NCI-H1694 treated with DMSO at 0.1 percent for 48 hours (cell line): ENCODE measurements around the gene HDAC7.

Experiments used
- DNase-seq: peaks from one replicate; lab custom pipeline; 2025; lab: John Stamatoyannopoulos, UW

The HDAC7 gene

GRCh38 chr12:47819896-47820630 is at the start of gene HDAC7:
TSS of gene HDAC7 (minus strand) at chr12:47819903. CDS start at chr12:47819785, 118 bp downstream.
- peak; percentile 33 for DNase-seq

- DNase-seq = no peak
These were observed 48.9 kb upstream of the HDAC7 start for GRCh38 chr12:47868552-47869031.

- no peak for DNase-seq
These were observed 48.3 kb upstream of the HDAC7 start for GRCh38 chr12:47868041-47868440.

GRCh38 chr12:47867495-47867941 is 47.8 kb upstream of the HDAC7 start:
- no peak for DNase-seq

DNA sequence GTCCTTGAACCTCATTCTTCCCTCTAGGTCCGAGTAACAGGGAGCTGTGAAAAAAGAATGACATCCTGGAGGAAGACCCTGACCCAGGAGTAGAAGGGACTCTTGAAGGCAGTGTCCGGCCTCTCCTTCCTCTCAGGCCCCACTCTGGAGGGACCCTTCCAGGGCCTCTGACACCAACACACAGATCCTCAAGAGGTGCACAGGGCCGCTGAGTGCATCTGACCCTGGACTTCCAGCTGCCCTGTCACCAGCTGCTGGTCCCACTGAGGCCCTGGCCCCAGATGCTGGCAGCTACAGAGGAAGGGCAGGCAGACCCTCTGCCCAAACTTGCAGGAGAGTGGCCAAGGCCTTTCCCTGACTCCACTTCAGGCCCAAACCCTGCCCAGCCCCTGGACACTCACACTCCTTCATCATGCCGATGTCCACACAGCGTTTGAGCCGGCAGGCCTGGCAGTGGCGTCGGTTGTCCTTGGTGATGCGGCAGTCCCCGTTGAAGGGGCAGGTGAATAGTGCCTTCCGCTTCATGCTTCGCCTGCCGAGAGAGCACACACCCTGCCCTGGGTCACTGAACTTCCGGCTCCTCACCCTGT is 45.0 kb upstream of the HDAC7 start:
- DNase-seq = no peak

DNA sequence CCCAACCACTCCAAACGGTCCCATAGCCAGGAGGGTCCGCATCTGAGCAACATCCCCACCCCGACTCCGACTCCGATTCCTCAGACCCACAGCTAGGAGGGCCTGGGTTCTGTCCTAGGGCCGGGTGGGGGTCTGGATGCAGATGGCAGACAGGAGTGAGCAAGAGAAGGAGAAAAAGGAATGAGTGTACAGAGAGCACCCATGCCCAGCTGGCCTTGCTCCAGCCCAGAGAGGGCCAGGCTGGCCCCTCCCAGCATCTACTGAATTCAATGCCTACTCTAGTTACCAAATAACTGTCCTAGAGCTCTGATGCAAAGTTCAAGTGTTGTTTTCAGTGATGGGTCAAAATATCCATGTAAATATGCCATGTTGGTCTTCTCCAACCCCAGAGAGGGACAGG is 44.3 kb upstream of the HDAC7 start:
- DNase-seq = no peak

GRCh38 chr12:47863467-47863866 is 43.8 kb upstream of the HDAC7 start:
- no peak for DNase-seq

DNA sequence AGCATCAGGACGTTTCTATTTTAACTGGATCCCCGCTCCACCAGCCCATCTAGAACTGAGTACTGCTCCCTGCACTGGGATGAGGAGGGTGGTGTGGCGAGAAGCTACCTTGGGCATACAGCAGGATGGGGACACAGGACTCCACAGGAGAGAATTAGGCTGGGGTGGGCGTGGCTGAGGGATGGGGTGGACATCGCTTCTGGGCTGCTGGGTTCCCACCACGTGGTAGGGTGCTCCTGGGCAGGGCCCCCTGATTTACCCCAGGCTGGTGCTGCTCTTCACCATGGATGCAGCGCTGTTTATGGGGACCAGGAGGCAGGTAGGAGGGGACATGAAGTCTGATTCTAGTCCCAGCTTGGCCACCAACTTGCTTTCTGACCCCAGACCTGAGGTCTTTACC is 43.2 kb upstream of the HDAC7 start:
- no peak for DNase-seq

DNA sequence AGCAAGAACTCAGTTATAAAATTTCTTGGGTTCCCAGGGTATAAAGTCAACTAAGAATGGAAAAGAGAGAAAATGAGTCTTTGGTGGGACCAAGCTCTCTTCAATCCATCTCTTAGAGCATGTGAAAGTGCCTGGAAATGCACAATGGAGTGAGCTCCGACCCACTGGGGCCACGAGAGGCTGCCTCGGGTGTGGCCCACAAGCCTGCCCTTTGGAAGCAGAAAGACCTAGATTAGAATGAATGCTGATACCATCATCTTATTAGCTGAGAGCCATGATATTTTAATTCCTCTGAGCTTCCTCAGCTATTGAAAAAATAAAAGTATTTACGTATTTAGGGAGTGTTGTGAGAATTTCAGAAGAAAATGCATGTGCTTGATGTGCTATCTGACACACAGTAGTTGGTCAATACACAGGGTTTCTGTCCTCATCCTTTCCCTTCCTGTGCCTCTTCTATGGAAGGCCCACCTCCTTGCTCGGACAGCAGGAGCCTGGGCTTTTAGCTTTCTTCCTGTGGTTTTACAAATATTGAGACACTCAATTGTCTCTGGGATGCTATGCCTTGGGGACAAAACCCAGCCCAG is 42.6 kb upstream of the HDAC7 start:
- no peak for DNase-seq

DNA sequence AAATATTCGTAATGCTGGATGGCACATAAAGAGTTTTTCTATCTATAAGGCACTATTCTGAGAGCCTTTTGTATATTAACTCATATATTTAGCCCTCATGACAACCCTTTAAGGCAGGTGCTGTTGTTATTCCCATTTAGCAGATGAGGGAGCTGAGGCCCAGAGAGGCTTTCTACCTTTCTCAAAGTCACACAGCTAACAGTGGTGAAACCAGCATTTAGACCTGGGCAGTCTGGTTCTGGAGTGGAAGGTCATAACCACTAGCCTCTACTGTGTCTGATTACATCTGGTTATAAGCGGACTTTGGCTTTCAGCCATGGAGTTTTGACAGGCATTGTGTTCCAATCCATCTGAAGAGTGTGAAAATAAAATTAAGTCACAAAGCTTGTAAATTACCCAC is 41.2 kb upstream of the HDAC7 start:
- no peak for DNase-seq

DNA sequence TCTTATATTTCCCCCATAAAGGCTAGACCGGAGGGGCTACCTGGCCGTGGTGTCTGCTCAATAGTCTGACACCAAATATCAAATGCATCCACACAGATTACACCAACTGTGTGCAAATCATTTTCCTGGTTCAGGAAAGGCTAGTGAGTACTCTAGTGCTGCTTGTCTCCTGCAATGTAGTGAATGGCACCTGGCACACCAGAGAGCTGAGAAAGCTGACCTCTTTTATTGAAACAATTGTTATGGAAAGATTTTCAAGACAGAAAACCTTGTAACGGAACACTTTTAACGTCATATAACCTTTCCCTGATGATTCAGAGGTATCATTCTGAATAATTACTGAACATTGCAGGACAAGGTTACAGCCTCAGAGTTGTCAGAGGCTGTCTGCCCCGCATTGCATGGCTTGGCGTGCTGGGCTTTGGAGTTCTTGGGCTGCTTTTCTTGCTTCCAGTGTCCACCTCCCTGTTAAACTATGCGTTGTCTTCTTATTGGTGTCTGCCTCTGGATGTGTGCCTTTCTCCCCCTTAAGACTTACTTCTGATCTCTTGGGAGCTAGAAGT is 40.7 kb upstream of the HDAC7 start:
- no peak for DNase-seq

DNA sequence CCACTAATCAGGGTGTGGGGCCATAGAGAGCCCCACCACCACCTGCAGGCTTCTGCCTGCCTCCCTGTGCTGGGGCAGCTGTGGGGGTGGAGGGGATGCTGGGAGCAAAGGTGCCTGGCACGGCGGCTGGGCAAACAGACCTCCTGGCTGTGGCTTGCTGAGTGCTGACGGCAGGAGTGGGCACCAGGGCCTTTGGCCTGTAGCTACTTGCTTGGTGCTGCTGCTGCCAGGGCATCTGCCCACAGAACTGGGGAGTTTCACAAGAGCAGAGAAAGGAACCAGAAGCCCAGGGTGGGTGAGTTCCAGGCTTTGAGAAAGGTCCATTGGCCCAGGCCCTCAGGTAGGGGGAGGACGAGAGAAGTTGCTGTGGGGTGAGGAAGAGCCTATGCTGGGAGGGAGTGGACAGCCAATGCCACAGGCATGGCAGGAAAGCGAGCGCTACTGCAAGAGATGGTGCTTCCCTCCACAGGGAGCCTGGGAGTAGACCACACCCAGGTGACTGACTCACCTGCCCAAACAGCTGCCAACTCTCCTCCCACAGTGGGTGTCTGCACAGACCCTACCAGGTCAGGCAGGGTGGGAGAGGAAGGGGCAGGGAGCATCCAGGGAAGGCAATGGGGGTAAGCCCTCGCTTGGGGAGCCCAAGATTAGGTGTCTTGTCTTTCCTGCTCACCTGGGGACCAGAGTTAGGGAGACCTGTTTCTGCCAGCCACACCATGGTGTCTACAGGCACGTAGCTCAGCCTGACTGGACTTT is 39.0 kb upstream of the HDAC7 start:
- no peak for DNase-seq

DNA sequence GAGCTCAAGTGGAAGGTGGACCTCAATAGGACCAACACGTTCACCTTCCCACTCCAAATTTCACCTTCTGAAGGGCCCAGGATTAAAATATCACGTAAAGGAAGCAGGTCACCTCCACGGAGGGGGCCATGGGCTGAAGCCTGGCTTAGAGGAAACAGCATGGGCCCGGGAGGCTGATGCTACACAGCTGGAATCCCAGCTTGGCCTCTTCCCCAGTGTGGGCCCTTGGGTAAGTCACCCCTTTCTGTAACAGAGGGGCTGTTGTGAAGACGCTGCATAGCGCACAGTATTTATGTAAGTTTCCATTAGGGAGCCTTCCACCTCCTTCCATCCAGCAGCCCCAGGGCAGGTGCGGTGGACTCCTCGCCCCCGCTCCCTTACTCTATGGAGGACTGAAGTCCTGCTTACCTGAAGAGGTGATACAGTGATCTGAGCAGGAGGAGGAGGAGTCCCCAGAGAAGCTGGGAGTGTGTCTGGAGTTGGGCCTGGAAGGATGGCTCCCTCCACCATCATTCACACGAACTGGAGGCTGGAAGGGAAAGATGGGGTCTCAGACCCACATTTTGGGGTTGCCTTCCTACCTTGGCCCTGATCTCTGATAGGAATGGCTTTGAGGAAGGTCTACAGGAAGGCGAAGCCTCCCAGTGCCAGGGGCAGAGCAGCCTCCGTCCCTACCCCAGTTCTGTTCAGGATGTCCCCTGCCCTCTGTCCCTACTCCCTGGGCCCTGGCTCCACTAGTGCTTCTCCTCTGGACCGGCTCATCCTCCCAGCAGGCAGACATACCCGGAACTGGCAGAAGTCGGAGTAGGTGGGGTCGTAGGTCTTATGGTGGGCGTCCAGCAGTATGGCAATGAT is 37.2 kb upstream of the HDAC7 start:
- DNase-seq = no peak

DNA sequence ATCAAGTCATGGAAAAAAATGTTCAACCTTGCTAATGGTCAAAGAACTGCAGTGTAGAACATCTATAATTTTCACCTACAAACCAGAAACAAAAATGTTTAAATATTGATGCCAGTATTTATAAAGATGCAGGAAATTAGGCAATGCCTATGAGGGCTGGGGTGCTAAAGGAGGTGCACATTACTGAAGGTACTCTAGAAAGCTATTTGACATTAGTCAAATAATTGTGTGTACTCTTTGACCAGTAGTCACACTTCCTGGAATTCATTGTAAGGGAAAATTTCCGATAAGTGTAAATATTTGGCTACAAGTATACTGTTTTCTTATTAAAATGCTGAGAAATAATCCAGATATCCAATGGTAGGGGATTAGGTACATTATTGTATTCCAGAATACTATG is 36.4 kb upstream of the HDAC7 start:
- DNase-seq = no peak

DNA sequence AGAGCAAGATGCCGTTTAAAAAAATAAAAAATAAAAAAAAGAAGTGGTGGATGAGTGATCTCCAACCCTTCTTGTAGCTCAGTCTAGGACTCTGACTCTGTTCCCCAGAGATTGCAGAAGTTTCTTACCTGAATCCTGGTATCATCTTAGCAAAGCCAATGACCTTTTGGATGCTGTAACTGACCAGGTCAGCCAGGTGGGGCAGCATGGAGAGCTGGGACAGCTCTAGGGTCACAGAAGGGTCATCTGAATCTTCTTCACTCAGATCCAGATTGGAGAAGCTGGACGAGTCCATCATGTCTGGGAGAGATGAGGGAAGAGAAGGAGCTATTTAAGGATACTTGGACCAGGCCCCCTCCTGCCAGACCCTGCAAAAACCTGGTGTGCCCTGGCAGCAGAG is 35.8 kb upstream of the HDAC7 start:
- DNase-seq = no peak

- no peak for DNase-seq
These were observed 34.8 kb upstream of the HDAC7 start for GRCh38 chr12:47854531-47854930.

- no peak for DNase-seq
These were observed 32.4 kb upstream of the HDAC7 start for GRCh38 chr12:47852096-47852571.

GRCh38 chr12:47851303-47851952 is 31.7 kb upstream of the HDAC7 start:
- DNase-seq = no peak

DNA sequence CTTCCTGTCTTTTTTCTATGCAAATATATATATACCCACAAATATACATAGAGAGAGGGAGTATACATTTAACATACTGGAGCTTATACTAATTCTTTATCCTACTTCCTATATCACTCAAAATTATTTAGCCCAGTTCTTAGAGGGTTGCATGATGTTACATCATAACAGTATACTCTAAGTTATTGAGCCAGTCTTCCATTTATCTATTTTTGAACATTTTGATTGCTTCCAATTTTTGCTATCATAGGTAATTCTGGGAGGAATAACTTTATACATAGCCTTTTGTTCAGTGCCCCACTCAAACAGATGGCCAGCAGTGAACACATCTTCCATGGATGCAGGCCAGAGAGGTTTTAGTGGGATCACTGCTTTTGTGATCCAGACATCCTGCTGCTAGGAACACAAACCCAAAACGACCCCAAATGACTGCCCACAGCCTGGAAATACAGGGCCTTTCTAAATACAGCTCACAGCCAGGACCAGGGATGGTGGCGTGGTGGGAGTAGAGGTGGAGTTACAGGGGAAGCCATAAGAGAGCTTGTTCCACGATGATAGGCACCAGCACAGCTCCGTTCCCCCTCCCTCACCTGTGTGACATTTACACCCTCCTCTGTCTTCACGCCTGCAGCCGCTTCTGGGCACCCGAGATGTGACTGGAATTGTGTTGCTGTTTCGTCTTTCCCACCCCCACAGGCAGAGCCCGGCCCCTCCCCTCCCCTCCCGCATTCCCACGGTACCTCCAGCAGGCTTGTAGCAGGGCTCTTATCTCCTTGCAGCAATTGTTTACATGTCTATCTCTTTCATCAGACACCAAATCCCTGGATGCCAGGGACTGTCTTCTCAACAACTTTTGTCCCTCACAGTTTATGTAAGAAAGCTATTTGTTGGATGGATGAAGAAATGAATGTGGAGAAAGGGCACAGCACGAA is 30.7 kb upstream of the HDAC7 start:
- no peak for DNase-seq

GRCh38 chr12:47849261-47849660 is 29.6 kb upstream of the HDAC7 start:
- DNase-seq = no peak
